Aorta (tissue), 5 donors: ENCODE results near the gene POU2AF3. TPM values are rescaled to one million over a fixed set of nuclear protein-coding genes. Genes with fewer than 3 reads are reported as not detected.

Source experiments
- ATAC-seq: fragments of 200-7000 bp; cut with Tn5 transposase; one replicate; pipeline ENCODE4 v1.9.1; 2022; ENCODE audit warnings: moderate library complexity; ENCODE audit not compliant: low FRiP score
- DNase-seq, 2 donors: peaks; one replicate each; pipeline ENCODE4 v3.0.0-alpha.2; 2020
- H3K27ac ChIP-seq, 2 donors: one replicate each; pipeline ENCODE4 v1.5.1; 2013; ENCODE audit warnings: low read length in 2 of 2, mild to moderate bottlenecking in 2 of 2, moderate library complexity in 2 of 2, control low read depth in 1 of 2, inconsistent platforms in 1 of 2, low read depth in 1 of 2
- H3K27me3 ChIP-seq, 2 donors: one replicate each; pipeline ENCODE4 v1.6.1; 2013; ENCODE audit warnings: control low read depth in 1 of 2, low read length in 1 of 2, mild to moderate bottlenecking in 1 of 2, moderate library complexity in 1 of 2; ENCODE audit not compliant: insufficient read depth in 2 of 2, control insufficient read depth in 1 of 2
- H3K36me3 ChIP-seq, 2 donors: one replicate each; pipeline ENCODE4 v1.6.1; 2013; ENCODE audit warnings: control low read depth in 1 of 2, low read length in 1 of 2, mild to moderate bottlenecking in 1 of 2; ENCODE audit not compliant: insufficient read depth in 2 of 2, control insufficient read depth in 1 of 2
- H3K4me1 ChIP-seq, 2 donors: one replicate each; pipeline ENCODE4 v1.6.1; 2013; ENCODE audit warnings: low read length in 2 of 2, control low read depth in 1 of 2, mild to moderate bottlenecking in 1 of 2, moderate library complexity in 1 of 2; ENCODE audit not compliant: insufficient read depth in 2 of 2, control insufficient read depth in 1 of 2
- H3K4me3 ChIP-seq, 2 donors: one replicate each; pipeline ENCODE4 v1.5.1; 2013; ENCODE audit warnings: low read length in 2 of 2, control low read depth in 1 of 2, mild to moderate bottlenecking in 1 of 2
- H3K9me3 ChIP-seq: one replicate; pipeline ENCODE4 v1.6.1; 2013; ENCODE audit warnings: mild to moderate bottlenecking, low read length; ENCODE audit not compliant: control insufficient read depth
- WGBS, 2 donors: extraction: QIAGEN DNeasy Blood & Tissue Kit; methylation state at CpG; one replicate each; pipeline ENCODE4 v1.1.7; 2013; 5-methylcytosine and 5-hydroxymethylcytosine counted together
- intact Hi-C, 2 donors: fragments of 100-400 bp; cut with DNase I; formaldehyde crosslinking; loops; one replicate each; pipeline versions ENCODE4 v1.14.2 to v1.15.0; 2022
- polyA plus RNA-seq, 2 donors: library from polyadenylated mRNA; stranded (reverse); fragments of 200-250 nt; gene quantifications; one replicate each; pipeline ENCODE4 v1.2.3, GENCODE V29; 2013
- total RNA-seq, 2 donors: library from RNA; stranded (reverse); fragmentation: NEBNext Ultra II Directional; extraction: Animal tissue kit (Norgen Biotek cat#: 25700); gene quantifications; one replicate each; pipeline ENCODE4 v1.2.1, GENCODE V29; 2021
- donor health status: healthy with polysubstance abuse.
- donor health status: Bipolar disorder and iron deficiency.
- donor health status: DM: no; HTN: no; CAD: no.
- donor health status: DM: no; HTN: no; CAD: no.
- donor health status: DM: yes; HTN: yes; CAD: no.

Gene POU2AF3
- total and polyA plus RNA-seq, 4 donors: 1.1 to 4.5 (median 4.2) TPM; not detected in 1

GRCh38 chr11:111303461-111303860, 5.1 kb downstream of the POU2AF3 start:
- Histone ChIP-seq H3K27me3 (no peaks in the 10 kb centered on the region), H3K4me1 (peaks cover 0 to 3% of the 10 kb centered on the region in 2 donors), H3K9me3 (no peaks in the 10 kb centered on the region), H3K27ac (no peak overlapping the region), H3K4me3 (no peak overlapping the region), H3K36me3 (no peaks in the 10 kb centered on the region)
- WGBS, 2 donors: 28 to 32% methylated on average over 4 of the region's 4 CpGs
- intact Hi-C loops: loop anchor here in 1 of 2 donors (10.0 kb wide), 1 partner anchor 51 kb away; no protein-coding TSS in a partner anchor
- DNase-seq (no peak), ATAC-seq (no peak)

GRCh38 chr11:111305162-111305802, 6.9 kb downstream of the POU2AF3 start:
- Histone ChIP-seq H3K9me3 (no peaks in the 10 kb centered on the region), H3K27ac (no peak overlapping the region), H3K27me3 (no peaks in the 10 kb centered on the region), H3K4me3 (no peak overlapping the region), H3K4me1 (peaks cover 0 to 3% of the 10 kb centered on the region in 2 donors), H3K36me3 (no peaks in the 10 kb centered on the region)
- 91 to 92% methylated on average over 5 of the region's 5 CpGs for WGBS, 2 donors
- ATAC-seq (no peak), DNase-seq (no peak)
- intact Hi-C loops: loop anchor here in 1 of 2 donors (10.0 kb wide), 1 partner anchor 50 kb away; no protein-coding TSS in a partner anchor

DNA sequence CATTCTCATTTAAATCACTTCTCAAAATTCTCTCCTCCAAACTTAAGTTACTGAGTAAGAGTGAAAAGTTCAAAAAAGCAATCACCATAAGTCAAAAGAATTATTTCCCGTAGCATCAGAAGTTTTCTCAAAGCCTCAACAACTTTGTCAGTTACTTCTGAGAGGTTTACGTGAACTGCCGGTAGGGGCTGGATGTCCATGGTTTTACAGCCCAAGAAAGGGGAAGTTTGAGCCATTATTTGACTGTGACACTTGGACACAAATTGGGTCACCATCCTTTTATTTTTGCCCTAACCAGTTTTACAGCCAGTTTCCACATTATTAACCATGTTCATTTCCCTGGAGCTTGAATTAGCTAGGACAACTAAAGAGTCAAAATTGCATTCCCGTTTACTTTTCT, 7.5 kb downstream of the POU2AF3 start:
- 93 to 94% methylated on average over 4 of the region's 4 CpGs for WGBS, 2 donors
- H3K4me3 ChIP-seq: no peak overlapping the region
- peaks cover 0 to 3% of the 10 kb centered on the region in 2 donors for H3K4me1 ChIP-seq
- intact Hi-C loops: loop anchor here in 1 of 2 donors (10.0 kb wide), 1 partner anchor 49 kb away; no protein-coding TSS in a partner anchor
- no peak overlapping the region for H3K27ac ChIP-seq
- H3K27me3 ChIP-seq: no peaks in the 10 kb centered on the region
- DNase-seq: no peak
- no peaks in the 10 kb centered on the region for H3K9me3 ChIP-seq
- no peaks in the 10 kb centered on the region for H3K36me3 ChIP-seq
- ATAC-seq: no peak

DNA sequence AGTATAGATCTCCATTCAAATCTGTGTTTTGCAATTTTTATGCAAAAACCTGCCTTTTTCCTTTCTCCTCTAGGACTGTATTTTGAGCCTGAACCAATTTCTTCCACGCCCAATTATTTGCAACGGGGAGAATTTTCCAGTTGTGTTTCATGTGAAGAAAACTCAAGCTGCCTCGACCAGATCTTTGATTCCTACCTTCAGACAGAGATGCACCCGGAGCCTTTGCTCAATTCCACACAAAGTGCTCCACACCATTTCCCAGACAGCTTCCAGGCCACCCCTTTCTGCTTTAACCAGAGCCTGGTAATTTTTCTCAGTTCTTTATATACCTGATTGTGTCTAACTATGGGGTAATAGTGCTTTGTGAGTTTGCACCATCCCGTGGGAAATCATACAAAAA, 8.0 kb downstream of the POU2AF3 start:
- H3K36me3 ChIP-seq: no peaks in the 10 kb centered on the region
- H3K27ac ChIP-seq: no peak overlapping the region
- no peaks in the 10 kb centered on the region for H3K27me3 ChIP-seq
- ATAC-seq (no peak), DNase-seq (no peak)
- intact Hi-C loops: loop anchor here in 1 of 2 donors (10.0 kb wide), 1 partner anchor 48 kb away; no protein-coding TSS in a partner anchor
- no peaks in the 10 kb centered on the region for H3K9me3 ChIP-seq
- 89 to 90% methylated on average over 5 of the region's 5 CpGs for WGBS, 2 donors
- peaks cover 0 to 3% of the 10 kb centered on the region in 2 donors for H3K4me1 ChIP-seq
- H3K4me3 ChIP-seq: no peak overlapping the region

DNA sequence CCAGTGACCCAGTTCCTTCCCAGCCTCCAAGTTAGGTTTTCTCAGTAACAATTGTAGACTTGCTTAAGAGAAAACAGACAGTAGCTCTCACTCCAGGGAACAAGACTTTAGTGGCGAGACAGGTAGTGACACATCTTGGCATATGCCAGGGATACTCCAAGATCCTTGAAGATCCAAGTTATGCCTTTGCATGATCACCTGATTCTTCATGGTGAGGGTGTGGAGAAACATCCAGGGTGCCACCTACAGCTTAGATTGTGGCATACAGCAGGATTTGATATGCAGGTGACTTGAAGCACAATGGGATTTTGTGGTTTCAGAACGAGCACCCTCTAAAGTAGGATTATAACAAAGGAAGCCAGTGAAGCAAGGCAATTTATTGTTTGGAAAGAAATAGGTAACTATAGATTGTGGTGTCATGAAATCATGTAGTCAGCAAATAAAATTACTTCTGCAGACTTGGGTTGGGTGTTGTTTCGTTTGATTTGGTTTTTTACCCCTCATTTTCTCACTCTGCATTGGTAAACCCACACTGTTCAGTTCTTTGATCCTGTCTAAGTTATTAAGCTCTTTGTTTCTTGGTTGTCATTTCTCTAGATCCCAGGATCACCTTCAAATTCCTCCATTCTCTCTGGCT, 9.2 kb downstream of the POU2AF3 start:
- Histone ChIP-seq H3K9me3 (no peaks in the 10 kb centered on the region), H3K4me1 (peaks cover 0 to 3% of the 10 kb centered on the region in 2 donors), H3K27ac (no peak overlapping the region), H3K27me3 (no peaks in the 10 kb centered on the region), H3K36me3 (no peaks in the 10 kb centered on the region), H3K4me3 (no peak overlapping the region)
- intact Hi-C loops: loop anchor here in 1 of 2 donors (10.0 kb wide), 1 partner anchor 47 kb away; no protein-coding TSS in a partner anchor
- 94 to 97% methylated on average over 3 of the region's 3 CpGs for WGBS, 2 donors
- ATAC-seq (no peak), DNase-seq (no peak)

- Histone ChIP-seq H3K27me3 (no peaks in the 10 kb centered on the region), H3K9me3 (no peaks in the 10 kb centered on the region), H3K36me3 (no peaks in the 10 kb centered on the region), H3K27ac (no peak overlapping the region), H3K4me1 (peaks cover 0 to 3% of the 10 kb centered on the region in 2 donors), H3K4me3 (no peak overlapping the region)
- DNase-seq (no peak), ATAC-seq (no peak)
- WGBS, 2 donors: 87 to 95% methylated on average over 7 of the region's 7 CpGs
- intact Hi-C loops: loop anchor here in 1 of 2 donors (10.0 kb wide), 1 partner anchor 47 kb away; no protein-coding TSS in a partner anchor
These were observed 9.8 kb downstream of the POU2AF3 start for GRCh38 chr11:111308140-111308539.

GRCh38 chr11:111309215-111309915, 11.0 kb downstream of the POU2AF3 start:
- DNase-seq (no peak), ATAC-seq (no peak)
- Histone ChIP-seq H3K27ac (no peak overlapping the region), H3K36me3 (no peaks in the 10 kb centered on the region), H3K4me1 (no peaks in the 10 kb centered on the region), H3K27me3 (no peaks in the 10 kb centered on the region), H3K9me3 (no peaks in the 10 kb centered on the region), H3K4me3 (no peak overlapping the region)
- intact Hi-C loops: loop anchor here in 1 of 2 donors (10.0 kb wide), 1 partner anchor 45 kb away; no protein-coding TSS in a partner anchor
- WGBS, 2 donors: 88% methylated on average over 5 of the region's 5 CpGs

GRCh38 chr11:111310088-111310487, 11.7 kb downstream of the POU2AF3 start:
- H3K27ac ChIP-seq: no peak overlapping the region
- ATAC-seq (no peak), DNase-seq (no peak)
- no peaks in the 10 kb centered on the region for H3K27me3 ChIP-seq
- intact Hi-C loops: no loop called here
- WGBS, 2 donors: 66% methylated on average over 3 of the region's 3 CpGs
- no peak overlapping the region for H3K4me3 ChIP-seq
- H3K9me3 ChIP-seq: no peaks in the 10 kb centered on the region
- no peaks in the 10 kb centered on the region for H3K4me1 ChIP-seq
- H3K36me3 ChIP-seq: no peaks in the 10 kb centered on the region
